ENCODE results near the gene AQP12B.
A peak's percentile ranks its signal among the peaks of the same experiment; 100 is the strongest.
"Not testable (repeated sequence)": the region's sequence is repeated elsewhere in the genome, so short reads cannot be mapped to it uniquely, and the experiment has no call there.

Gene AQP12B

GRCh38 chr2:240680185-240680584, 2.5 kb downstream of the AQP12B start:
- not testable (repeated sequence) for DNase-seq

GRCh38 chr2:240678909-240679308, 3.8 kb downstream of the AQP12B start:
- DNase-seq, result not testable (repeated sequence)

- DNase-seq, result not testable (repeated sequence)
Observed at GRCh38 chr2:240678043-240678442, 4.6 kb downstream of the AQP12B start.

GRCh38 chr2:240675345-240675744, 7.3 kb downstream of the AQP12B start:
- DNase-seq, result not testable (repeated sequence)

GRCh38 chr2:240674461-240675184, 8.1 kb downstream of the AQP12B start:
- not testable (repeated sequence) for DNase-seq

- no peak for DNase-seq
Observed at GRCh38 chr2:240672701-240673190, 9.9 kb downstream of the AQP12B start.

- no peak for DNase-seq
Observed at GRCh38 chr2:240672076-240672700, 10.5 kb downstream of the AQP12B start.

- no peak for DNase-seq
Observed at GRCh38 chr2:240670950-240671349, 11.7 kb downstream of the AQP12B start.

- DNase-seq, result no peak
Observed at GRCh38 chr2:240670402-240670801, 12.3 kb downstream of the AQP12B start.

- DNase-seq, result no peak
Observed at GRCh38 chr2:240664622-240665021, 18.1 kb downstream of the AQP12B start.

- DNase-seq, result no peak
Observed at GRCh38 chr2:240663546-240664190, 19.0 kb downstream of the AQP12B start.

GRCh38 chr2:240662681-240663080, 20.0 kb downstream of the AQP12B start:
- DNase-seq, result no peak

- not testable (repeated sequence) for DNase-seq
Observed at GRCh38 chr2:240659883-240660282, 22.8 kb downstream of the AQP12B start.

GRCh38 chr2:240655931-240656886, 26.5 kb downstream of the AQP12B start:
- DNase-seq, result no peak

- DNase-seq, result no peak
Observed at GRCh38 chr2:240651185-240651584, 31.5 kb downstream of the AQP12B start.

GRCh38 chr2:240650254-240650965, 32.3 kb downstream of the AQP12B start:
- DNase-seq, result no peak

GRCh38 chr2:240649331-240649730, 33.4 kb downstream of the AQP12B start:
- no peak for DNase-seq

- DNase-seq, result peak; percentile 17
Observed at GRCh38 chr2:240648650-240649275, 33.9 kb downstream of the AQP12B start.

GRCh38 chr2:240648155-240648649, 34.5 kb downstream of the AQP12B start:
- no peak for DNase-seq

GRCh38 chr2:240647503-240648154, 35.1 kb downstream of the AQP12B start:
- no peak for DNase-seq

Measured in 8988T (cell line).